Mononuclear cell (primary cell): ENCODE data around the gene CHRD. TPM values are rescaled to one million over a fixed set of nuclear protein-coding genes. Genes with fewer than 3 reads are reported as not detected.

Experiments used
- H3K27me3 ChIP-seq: 2 replicates; pipeline ENCODE4 v1.6.0; 2011; ENCODE audit warnings: low read length, control low read depth; ENCODE audit not compliant: insufficient read depth
- H3K4me1 ChIP-seq: 2 replicates; pipeline ENCODE4 v1.5.1; 2011; ENCODE audit warnings: mild to moderate bottlenecking, low read length, control low read depth; ENCODE audit not compliant: insufficient read depth
- H3K4me3 ChIP-seq: 2 replicates; pipeline ENCODE4 v1.5.1; 2011; ENCODE audit warnings: mild to moderate bottlenecking, low read length, moderate library complexity
- H3K9me3 ChIP-seq: 2 replicates; pipeline ENCODE4 v1.5.1; 2011; ENCODE audit warnings: low read depth, mild to moderate bottlenecking, control low read depth, low read length
- total RNA-seq: library from RNA; depleted of rRNA; stranded (reverse); fragments of >200 nt; gene quantifications from one replicate; pipeline ENCODE4 v1.2.3, GENCODE V29; 2012

CHRD gene
- total RNA-seq, 1 donor: 0.31 TPM

- no peak overlapping the region for H3K4me3 ChIP-seq
- H3K9me3 ChIP-seq: no peaks in the 10 kb centered on the region
- no peaks in the 10 kb centered on the region for H3K27me3 ChIP-seq
- H3K4me1 ChIP-seq: peaks cover 6% of the 10 kb centered on the region
Measured at GRCh38 chr3:184341925-184342324, 37.9 kb upstream of the CHRD start.

GRCh38 chr3:184343200-184343876, 36.5 kb upstream of the CHRD start:
- H3K4me3 ChIP-seq: no peak overlapping the region
- no peaks in the 10 kb centered on the region for H3K4me1 ChIP-seq
- H3K9me3 ChIP-seq: no peaks in the 10 kb centered on the region
- H3K27me3 ChIP-seq: no peaks in the 10 kb centered on the region

GRCh38 chr3:184344579-184345316, 35.1 kb upstream of the CHRD start:
- no peaks in the 10 kb centered on the region for H3K27me3 ChIP-seq
- H3K4me3 ChIP-seq: no peak overlapping the region
- no peaks in the 10 kb centered on the region for H3K9me3 ChIP-seq
- H3K4me1 ChIP-seq: no peaks in the 10 kb centered on the region

- H3K4me3 ChIP-seq: no peak overlapping the region
- H3K4me1 ChIP-seq: no peaks in the 10 kb centered on the region
- H3K9me3 ChIP-seq: no peaks in the 10 kb centered on the region
- no peaks in the 10 kb centered on the region for H3K27me3 ChIP-seq
Measured at GRCh38 chr3:184345317-184346144, 34.3 kb upstream of the CHRD start.

GRCh38 chr3:184346480-184347190, 33.2 kb upstream of the CHRD start:
- H3K4me1 ChIP-seq: no peaks in the 10 kb centered on the region
- H3K27me3 ChIP-seq: no peaks in the 10 kb centered on the region
- no peaks in the 10 kb centered on the region for H3K9me3 ChIP-seq
- no peak overlapping the region for H3K4me3 ChIP-seq

GRCh38 chr3:184347321-184348056, 32.4 kb upstream of the CHRD start:
- no peaks in the 10 kb centered on the region for H3K4me1 ChIP-seq
- no peaks in the 10 kb centered on the region for H3K27me3 ChIP-seq
- H3K9me3 ChIP-seq: no peaks in the 10 kb centered on the region
- no peak overlapping the region for H3K4me3 ChIP-seq

- Histone ChIP-seq H3K4me3 (no peak overlapping the region), H3K9me3 (no peaks in the 10 kb centered on the region), H3K4me1 (no peaks in the 10 kb centered on the region), H3K27me3 (no peaks in the 10 kb centered on the region)
Measured at GRCh38 chr3:184348057-184348382, 31.8 kb upstream of the CHRD start.

- H3K4me3 ChIP-seq: no peak overlapping the region
- H3K27me3 ChIP-seq: no peaks in the 10 kb centered on the region
- peaks cover 4% of the 10 kb centered on the region for H3K4me1 ChIP-seq
- no peaks in the 10 kb centered on the region for H3K9me3 ChIP-seq
Measured at GRCh38 chr3:184349563-184350470, 30.0 kb upstream of the CHRD start.

GRCh38 chr3:184350618-184351017, 29.2 kb upstream of the CHRD start:
- peaks cover 4% of the 10 kb centered on the region for H3K4me1 ChIP-seq
- H3K9me3 ChIP-seq: no peaks in the 10 kb centered on the region
- no peak overlapping the region for H3K4me3 ChIP-seq
- H3K27me3 ChIP-seq: no peaks in the 10 kb centered on the region

GRCh38 chr3:184351511-184352148, 28.2 kb upstream of the CHRD start:
- Histone ChIP-seq H3K4me1 (peaks cover 4% of the 10 kb centered on the region), H3K9me3 (no peaks in the 10 kb centered on the region), H3K4me3 (no peak overlapping the region), H3K27me3 (no peaks in the 10 kb centered on the region)

- H3K4me3 ChIP-seq: no peak overlapping the region
- no peaks in the 10 kb centered on the region for H3K27me3 ChIP-seq
- H3K4me1 ChIP-seq: peaks cover 4% of the 10 kb centered on the region
- H3K9me3 ChIP-seq: no peaks in the 10 kb centered on the region
Measured at GRCh38 chr3:184352149-184352785, 27.6 kb upstream of the CHRD start.

- Histone ChIP-seq H3K27me3 (no peaks in the 10 kb centered on the region), H3K4me1 (peaks cover 4% of the 10 kb centered on the region), H3K4me3 (no peak overlapping the region), H3K9me3 (no peaks in the 10 kb centered on the region)
Measured at GRCh38 chr3:184352897-184353545, 26.8 kb upstream of the CHRD start.
